ENCODE measurements around the gene ADCY9. TPM values are rescaled to one million over a fixed set of nuclear protein-coding genes. Genes with fewer than 3 reads are reported as not detected.
"Not testable (repeated sequence)": the region's sequence is repeated elsewhere in the genome, so short reads cannot be mapped to it uniquely, and the experiment has no call there.

ADCY9 gene
- 1 to 10 TPM; 9.0 to 9.5 TPM for total RNA-seq

DNA sequence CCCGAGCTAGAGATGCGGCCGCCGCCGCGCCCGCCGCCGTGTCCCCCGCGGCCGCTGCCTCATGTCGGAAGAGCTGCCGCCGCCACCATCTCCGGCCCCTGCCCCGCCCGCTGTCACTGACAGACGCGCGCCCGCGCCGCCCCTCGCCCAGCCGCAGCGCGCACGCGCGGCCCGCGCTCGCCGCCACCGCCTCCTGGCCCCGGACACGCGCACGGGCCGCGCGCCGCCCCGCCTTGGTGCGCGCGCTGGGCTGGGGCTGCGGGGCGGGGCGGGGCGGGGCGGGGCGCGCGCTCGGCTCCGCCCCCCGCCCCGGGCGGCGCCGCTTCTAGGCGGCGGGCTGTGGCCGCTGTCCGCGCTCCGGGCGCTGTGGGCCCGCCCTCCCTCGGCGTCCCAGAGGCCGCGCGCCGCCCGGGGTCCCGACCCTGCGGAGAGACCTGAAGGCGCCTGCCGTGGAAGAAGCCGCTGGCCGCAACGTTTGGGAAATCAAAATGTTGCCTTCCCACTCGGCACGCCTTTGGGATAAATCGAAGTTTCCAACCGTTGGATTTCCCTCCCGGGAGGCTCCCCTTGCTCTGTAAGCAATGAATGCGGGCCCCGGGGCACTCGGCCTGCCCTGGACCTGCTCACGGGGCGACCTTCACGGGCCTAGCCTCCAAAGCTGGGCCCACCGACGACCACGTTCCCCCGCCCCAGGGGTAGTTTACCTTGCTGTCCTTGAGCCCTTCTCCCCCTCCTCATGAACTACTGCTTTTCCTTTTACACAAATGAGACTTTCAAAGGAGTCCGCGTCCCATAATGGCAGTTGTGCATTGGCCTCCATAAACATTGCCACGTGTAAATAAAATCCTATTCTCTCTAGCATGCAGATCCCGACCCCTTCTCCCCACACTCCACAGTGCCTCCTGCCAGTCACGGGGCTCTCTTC lies at the start of gene ADCY9:
Gene ADCY9, minus strand, starts transcription at position 118 of the 925 bp plus-strand sequence. CDS start 1,000 bp downstream, outside the sequence.
- ChIA-PET POLR2A (interaction anchor here (0.6 to 3.0 kb wide), 7 partner anchors 9 to 236 kb away, joined by 3 to 10 read pairs (median 4); partner anchors contain the start of gene CREBBP), CTCF (interaction anchor here (2.4 kb wide), 1 partner anchor 137 kb away, joined by 14 read pairs; no protein-coding TSS in a partner anchor)
- Mint-ChIP-seq H3K4me1 (peaks cover 41% of the 10 kb centered on the region), H3K9me3 (no peaks in the 10 kb centered on the region), H3K4me3 (peak within 1 kb of the TSS; percentile 72), H3K27me3 (peaks cover 12% of the 10 kb centered on the region), H3K36me3 (ENCODE audit: low read depth) (peaks cover 25% of the 10 kb centered on the region), H3K27ac (peak within 1 kb of the TSS; percentile 53)
- peak; percentile 81 for DNase-seq

GRCh38 chr16:4160658-4161430 lies 44.6 kb upstream of the ADCY9 start:
- H3K27ac Mint-ChIP-seq: no peak overlapping the region
- H3K9me3 Mint-ChIP-seq: no peaks in the 10 kb centered on the region
- ChIA-PET POLR2A (no interaction called here), CTCF (no interaction called here)
- H3K4me1 Mint-ChIP-seq: peaks cover 9% of the 10 kb centered on the region
- H3K27me3 Mint-ChIP-seq: peaks cover 8% of the 10 kb centered on the region
- DNase-seq: no peak
- H3K4me3 Mint-ChIP-seq: no peak overlapping the region
- no peaks in the 10 kb centered on the region for H3K36me3 Mint-ChIP-seq (ENCODE audit: low read depth)

DNA sequence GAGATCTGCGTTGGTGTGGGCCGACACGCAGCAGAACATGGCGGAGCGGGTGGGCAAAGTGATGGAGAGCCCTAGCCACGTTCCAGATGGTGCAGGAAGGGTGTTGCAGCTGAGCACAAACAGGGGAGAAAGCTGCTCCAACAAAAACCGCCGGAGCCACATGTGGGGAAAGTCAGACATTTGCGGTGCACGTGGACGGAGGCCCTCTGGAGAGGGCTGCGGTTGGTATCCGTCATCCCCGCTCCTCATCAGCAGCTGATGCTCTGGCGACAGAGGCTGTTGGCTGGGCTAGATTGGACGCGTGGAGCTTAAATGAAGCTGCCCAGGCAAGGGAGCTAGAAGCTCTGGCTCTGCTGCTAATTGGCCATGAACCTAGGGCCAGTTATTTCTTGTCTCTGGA lies 43.5 kb upstream of the ADCY9 start:
- H3K27ac Mint-ChIP-seq: no peak overlapping the region
- peaks cover 9% of the 10 kb centered on the region for H3K27me3 Mint-ChIP-seq
- ChIA-PET POLR2A (interaction anchor here (1.2 kb wide), 1 partner anchor 89 kb away, joined by 3 read pairs; no protein-coding TSS in a partner anchor), CTCF (interaction anchor here (0.8 kb wide), 1 partner anchor 11 kb away, joined by 7 read pairs; no protein-coding TSS in a partner anchor)
- H3K9me3 Mint-ChIP-seq: no peaks in the 10 kb centered on the region
- DNase-seq: no peak
- H3K4me1 Mint-ChIP-seq: peaks cover 9% of the 10 kb centered on the region
- H3K36me3 Mint-ChIP-seq (ENCODE audit: low read depth): no peaks in the 10 kb centered on the region
- no peak overlapping the region for H3K4me3 Mint-ChIP-seq

GRCh38 chr16:4158143-4159093 lies 42.2 kb upstream of the ADCY9 start:
- Mint-ChIP-seq H3K9me3 (no peaks in the 10 kb centered on the region), H3K36me3 (ENCODE audit: low read depth) (no peaks in the 10 kb centered on the region), H3K4me3 (no peak overlapping the region), H3K4me1 (peaks cover 9% of the 10 kb centered on the region), H3K27ac (no peak overlapping the region), H3K27me3 (peaks cover 11% of the 10 kb centered on the region)
- no peak for DNase-seq
- CTCF ChIA-PET: interaction anchor here (0.6 kb wide), 1 partner anchor 812 kb away, joined by 3 read pairs; no protein-coding TSS in a partner anchor
- POLR2A ChIA-PET: interaction anchor here (1.2 kb wide), 1 partner anchor 90 kb away, joined by 3 read pairs; no protein-coding TSS in a partner anchor

- Mint-ChIP-seq H3K36me3 (ENCODE audit: low read depth) (no peaks in the 10 kb centered on the region), H3K4me3 (no peak overlapping the region), H3K9me3 (no peaks in the 10 kb centered on the region), H3K27ac (no peak overlapping the region), H3K4me1 (peaks cover 9% of the 10 kb centered on the region), H3K27me3 (peaks cover 11% of the 10 kb centered on the region)
- DNase-seq: no peak
- CTCF ChIA-PET: interaction anchor here (0.6 kb wide), 1 partner anchor 811 kb away, joined by 3 read pairs; no protein-coding TSS in a partner anchor
- POLR2A ChIA-PET: no interaction called here
Observed at GRCh38 chr16:4157376-4157825, 41.2 kb upstream of the ADCY9 start.

DNA sequence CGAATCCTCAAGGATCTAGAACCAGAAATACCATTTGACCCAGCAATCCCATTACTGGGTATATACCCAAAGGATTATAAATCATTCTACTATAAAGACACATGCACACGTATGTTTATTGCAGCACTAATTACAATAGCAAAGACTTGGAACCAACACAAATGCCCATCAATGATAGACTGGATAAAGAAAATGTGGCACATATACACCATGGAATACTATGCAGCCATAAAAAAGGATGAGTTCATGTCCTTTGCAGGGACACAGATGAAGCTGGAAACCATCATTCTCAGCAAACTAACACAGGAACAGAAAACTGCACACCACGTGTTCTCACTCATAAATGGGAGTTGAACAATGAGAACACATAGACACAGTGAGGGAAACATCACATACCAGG lies 40.3 kb upstream of the ADCY9 start:
- H3K4me1 Mint-ChIP-seq; H3K9me3 Mint-ChIP-seq; H3K36me3 Mint-ChIP-seq (ENCODE audit: low read depth); CTCF ChIA-PET; H3K4me3 Mint-ChIP-seq; DNase-seq; POLR2A ChIA-PET; H3K27ac Mint-ChIP-seq: not testable (repeated sequence)
- H3K27me3 Mint-ChIP-seq: peaks cover 11% of the 10 kb centered on the region

- DNase-seq; H3K36me3 Mint-ChIP-seq (ENCODE audit: low read depth); CTCF ChIA-PET; H3K9me3 Mint-ChIP-seq; H3K27ac Mint-ChIP-seq; H3K4me3 Mint-ChIP-seq; H3K4me1 Mint-ChIP-seq; POLR2A ChIA-PET: not testable (repeated sequence)
- peaks cover 11% of the 10 kb centered on the region for H3K27me3 Mint-ChIP-seq
Observed at GRCh38 chr16:4153364-4153763, 37.1 kb upstream of the ADCY9 start.

GRCh38 chr16:4152267-4152666 lies 36.0 kb upstream of the ADCY9 start:
- CTCF ChIA-PET: no interaction called here
- peaks cover 11% of the 10 kb centered on the region for H3K27me3 Mint-ChIP-seq
- no peak overlapping the region for H3K27ac Mint-ChIP-seq

DNA sequence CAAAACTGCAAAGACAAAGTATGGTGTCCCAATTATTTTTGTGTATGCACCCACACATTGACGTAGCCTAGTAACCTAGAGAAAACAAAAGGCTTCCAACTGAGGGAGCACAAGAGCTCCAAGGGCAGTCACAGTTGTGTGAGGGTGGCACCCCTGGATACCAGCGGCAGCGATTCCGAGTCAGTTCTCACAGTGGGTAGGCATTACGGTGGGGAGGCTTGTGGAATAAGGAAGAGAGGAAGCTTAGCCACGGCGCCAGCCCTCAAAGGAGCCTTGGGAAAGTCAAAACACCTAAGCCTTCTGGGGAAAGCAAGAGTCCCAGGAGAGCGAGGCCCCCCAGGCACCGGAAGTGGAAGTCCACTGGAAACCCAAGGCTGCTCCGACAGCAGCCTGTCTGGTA lies 31.0 kb upstream of the ADCY9 start:
- ChIA-PET POLR2A (no interaction called here), CTCF (no interaction called here)
- Mint-ChIP-seq H3K36me3 (ENCODE audit: low read depth) (no peaks in the 10 kb centered on the region), H3K4me3 (no peak overlapping the region), H3K9me3 (peaks cover 2% of the 10 kb centered on the region), H3K27ac (no peak overlapping the region), H3K4me1 (peaks cover 19% of the 10 kb centered on the region), H3K27me3 (no peaks in the 10 kb centered on the region)
- DNase-seq: no peak

More at GRCh38 chr16:4152267-4152666, 36.0 kb upstream of the ADCY9 start:
- DNase-seq: no peak
- Mint-ChIP-seq H3K4me1 (no peaks in the 10 kb centered on the region), H3K9me3 (no peaks in the 10 kb centered on the region), H3K4me3 (no peak overlapping the region), H3K36me3 (ENCODE audit: low read depth) (no peaks in the 10 kb centered on the region)
- POLR2A ChIA-PET: no interaction called here

- H3K27ac Mint-ChIP-seq: peak overlapping the region; percentile 94
- POLR2A ChIA-PET: interaction anchor here (0.9 to 1.2 kb wide), 6 partner anchors 13 to 130 kb away, joined by 3 to 8 read pairs (median 4); partner anchors contain the start of gene ADCY9
- DNase-seq: peak; percentile 88
- H3K4me3 Mint-ChIP-seq: peak overlapping the region; percentile 7
- H3K9me3 Mint-ChIP-seq: peaks cover 11% of the 10 kb centered on the region
- peaks cover 6% of the 10 kb centered on the region for H3K36me3 Mint-ChIP-seq (ENCODE audit: low read depth)
- peaks cover 45% of the 10 kb centered on the region for H3K4me1 Mint-ChIP-seq
- H3K27me3 Mint-ChIP-seq: peaks cover 2% of the 10 kb centered on the region
- CTCF ChIA-PET: interaction anchor here (1.2 to 1.3 kb wide), 3 partner anchors 31 to 210 kb away, joined by 3 to 10 read pairs (median 6); no protein-coding TSS in a partner anchor
Observed at GRCh38 chr16:4142268-4142667, 26.0 kb upstream of the ADCY9 start.

DNA sequence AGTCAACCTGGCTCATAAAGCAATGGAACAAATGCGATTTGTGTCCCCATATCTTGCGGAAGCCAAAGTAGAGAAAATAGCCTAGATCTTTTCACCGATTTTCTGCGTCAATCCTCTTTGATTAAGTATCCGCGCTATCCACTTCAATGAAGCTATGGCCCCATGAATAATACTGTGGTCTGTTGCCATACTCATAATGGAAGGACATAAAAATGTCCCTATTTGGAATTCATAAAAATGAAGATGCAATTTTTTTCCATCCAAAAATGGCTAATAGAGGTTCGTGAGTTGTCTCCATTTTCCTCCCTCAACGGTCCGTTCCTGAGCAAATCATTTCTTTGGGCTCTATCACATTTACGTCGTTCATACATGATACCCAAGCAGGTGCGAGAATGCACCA lies 25.4 kb upstream of the ADCY9 start:
- CTCF ChIA-PET: interaction anchor here (1.2 to 1.3 kb wide), 2 partner anchors 31 to 112 kb away, joined by 6 to 10 read pairs; no protein-coding TSS in a partner anchor
- POLR2A ChIA-PET: interaction anchor here (1.0 to 1.2 kb wide), 3 partner anchors 26 to 130 kb away, joined by 3 to 8 read pairs (median 8); partner anchors contain the start of gene ADCY9
- Mint-ChIP-seq H3K36me3 (ENCODE audit: low read depth) (peaks cover 6% of the 10 kb centered on the region), H3K27ac (peak overlapping the region; percentile 54), H3K4me3 (no peak overlapping the region), H3K4me1 (peaks cover 46% of the 10 kb centered on the region), H3K27me3 (peaks cover 5% of the 10 kb centered on the region), H3K9me3 (peaks cover 11% of the 10 kb centered on the region)
- DNase-seq: no peak

- Mint-ChIP-seq H3K4me3 (no peak overlapping the region), H3K9me3 (peaks cover 11% of the 10 kb centered on the region), H3K36me3 (ENCODE audit: low read depth) (peaks cover 6% of the 10 kb centered on the region), H3K27me3 (peaks cover 13% of the 10 kb centered on the region), H3K27ac (no peak overlapping the region), H3K4me1 (peaks cover 49% of the 10 kb centered on the region)
- DNase-seq: no peak
- ChIA-PET POLR2A (no interaction called here), CTCF (interaction anchor here (0.6 kb wide), 1 partner anchor 624 kb away, joined by 3 read pairs; no protein-coding TSS in a partner anchor)
Observed at GRCh38 chr16:4140652-4141051, 24.4 kb upstream of the ADCY9 start.
